ENCODE measurements around the gene WNK2. TPM values are rescaled to one million over a fixed set of nuclear protein-coding genes. Genes with fewer than 3 reads are reported as not detected.

Gene WNK2
- polyA plus RNA-seq, 2 of the 4 experiments (the other 2 are of a cell fraction): 2.1 to 6.7 TPM

GRCh38 chr9:93240891-93241334 lies 57.0 kb downstream of the WNK2 start (continued):
- TF ChIP-seq ZSCAN20 (CRISPR knock-in tag; IDR thresholded peaks at IDR 0.05): no peak
- no peak for TF ChIP-seq NFE2L2 (conservative IDR thresholded peaks at IDR 0.05; ENCODE audit: low read length)
- TF ChIP-seq GATA3 (IDR thresholded peaks at IDR 0.05; ENCODE audit: borderline replicate concordance): no peak

GRCh38 chr9:93243112-93243511 lies 59.2 kb downstream of the WNK2 start:
- Histone ChIP-seq H3K4me1 (no peaks in the 10 kb centered on the region), H3K27ac (no peak overlapping the region), H3K9me3 (no peaks in the 10 kb centered on the region), H3K4me2 (no peak overlapping the region), H3K4me3 (no peak overlapping the region)
- 88% methylated on average over 9 of the region's 9 CpGs for WGBS (ENCODE audit: missing lambda C conversion rate)
- DNase-seq (ENCODE audit: low read depth in 1 of 2, low spot score in 1 of 2): no peak
- ATAC-seq: no peak
- ChIA-PET POLR2A (no interaction called here), CTCF (interaction anchor here (1.5 kb wide), 2 partner anchors 73 to 134 kb away, joined by 3 read pairs; no protein-coding TSS in a partner anchor)
- no peak for TF ChIP-seq PBX3 (IDR thresholded peaks at IDR 0.05)
- TF ChIP-seq CHD4 (IDR thresholded peaks at IDR 0.05; ENCODE audit: borderline replicate concordance): no peak
- no peak for FAIRE-seq

- H3K4me3 ChIP-seq: no peak overlapping the region
- H3K4me1 ChIP-seq: no peaks in the 10 kb centered on the region
- TF ChIP-seq ESRRA (IDR thresholded peaks at IDR 0.05; ENCODE audit: borderline replicate concordance, low read length): no peak
- no peak for TF ChIP-seq MYC (IDR thresholded peaks at IDR 0.05; ENCODE audit: borderline replicate concordance, low read length)
- TF ChIP-seq CHD4 (IDR thresholded peaks at IDR 0.05; ENCODE audit: borderline replicate concordance): no peak
- TF ChIP-seq NR3C1 (IDR thresholded peaks at IDR 0.05): no peak
- TF ChIP-seq POLR2AphosphoS2 (conservative IDR thresholded peaks at IDR 0.05; ENCODE audit: low read length): no peak
- TF ChIP-seq E2F6 (IDR thresholded peaks at IDR 0.05; ENCODE audit: borderline replicate concordance, low read depth): no peak
- TF ChIP-seq NFE2L2 (conservative IDR thresholded peaks at IDR 0.05; ENCODE audit: low read length): no peak
- no peak for TF ChIP-seq EHMT2 (IDR thresholded peaks at IDR 0.05; ENCODE audit: low read depth)
- no peak for TF ChIP-seq ELK1 (IDR thresholded peaks at IDR 0.05; ENCODE audit: low read depth, low read length)
- no peak for TF ChIP-seq RARB (CRISPR knock-in tag; IDR thresholded peaks at IDR 0.05)
- TF ChIP-seq MAZ (IDR thresholded peaks at IDR 0.05; ENCODE audit: borderline replicate concordance, low read depth, low read length): no peak
- TF ChIP-seq JUNB (IDR thresholded peaks at IDR 0.05): no peak
- no peak for TF ChIP-seq USF2 (IDR thresholded peaks at IDR 0.05)
- no peak for TF ChIP-seq RNF2 (IDR thresholded peaks at IDR 0.05; ENCODE audit: borderline replicate concordance, low read depth)
- TF ChIP-seq RAD21 (conservative IDR thresholded peaks at IDR 0.05 in 1 of 2, IDR thresholded peaks at IDR 0.05 in 1 of 2): no peak
- TF ChIP-seq HOXA7 (CRISPR knock-in tag; IDR thresholded peaks at IDR 0.05): no peak
- H3K9me3 ChIP-seq: no peaks in the 10 kb centered on the region
- ATAC-seq (no peak), DNase-seq (ENCODE audit: low read depth in 1 of 2, low spot score in 1 of 2) (no peak), FAIRE-seq (no peak)
- WGBS (ENCODE audit: missing lambda C conversion rate): 68% methylated on average over 5 of the region's 5 CpGs
- no peak overlapping the region for H3K4me2 ChIP-seq
- ChIA-PET POLR2A (no interaction called here), CTCF (interaction anchor here (0.8 to 1.5 kb wide), 2 partner anchors 55 to 74 kb away, joined by 3 read pairs; no protein-coding TSS in a partner anchor)
- H3K27ac ChIP-seq: no peak overlapping the region
These were observed 60.2 kb downstream of the WNK2 start for GRCh38 chr9:93244101-93244500.
